Glomerular visceral epithelial cell (primary cell): ENCODE results near the gene KAZN.

ENCODE experiments used
- DNase-seq: peaks from one replicate; pipeline ENCODE4 v3.0.0-alpha.2; 2016; ENCODE audit errors: extremely low spot score

Gene KAZN

GRCh38 chr1:14742181-14742980 is 143.9 kb downstream of the KAZN start:
- DNase-seq, result peak; percentile 70

GRCh38 chr1:14743368-14743767 is 144.9 kb downstream of the KAZN start:
- no peak for DNase-seq

- DNase-seq, result no peak
Observed at GRCh38 chr1:14745001-14745720, 146.7 kb downstream of the KAZN start.

- DNase-seq, result no peak
Observed at GRCh38 chr1:14745789-14746188, 147.3 kb downstream of the KAZN start.

DNA sequence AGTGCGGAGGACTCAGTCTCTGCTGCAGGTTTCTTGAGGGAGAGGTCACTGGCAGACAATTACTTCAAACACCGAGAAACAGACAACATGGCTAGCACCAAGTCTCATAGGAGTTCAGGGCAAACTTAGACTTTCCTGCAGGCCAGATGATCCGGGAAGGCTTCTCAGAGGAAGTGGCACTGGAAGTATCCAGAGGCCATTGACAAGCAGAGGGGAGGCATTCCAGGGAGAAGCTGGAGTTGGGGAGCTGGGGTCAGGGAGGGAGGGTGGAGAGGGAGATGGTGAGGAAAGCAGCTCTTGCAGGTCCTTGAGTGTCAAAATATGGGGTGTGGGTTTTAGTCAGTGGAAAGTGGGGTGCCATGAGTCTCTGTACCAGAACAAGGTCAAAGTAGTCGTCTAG is 147.9 kb downstream of the KAZN start:
- DNase-seq, result no peak

DNA sequence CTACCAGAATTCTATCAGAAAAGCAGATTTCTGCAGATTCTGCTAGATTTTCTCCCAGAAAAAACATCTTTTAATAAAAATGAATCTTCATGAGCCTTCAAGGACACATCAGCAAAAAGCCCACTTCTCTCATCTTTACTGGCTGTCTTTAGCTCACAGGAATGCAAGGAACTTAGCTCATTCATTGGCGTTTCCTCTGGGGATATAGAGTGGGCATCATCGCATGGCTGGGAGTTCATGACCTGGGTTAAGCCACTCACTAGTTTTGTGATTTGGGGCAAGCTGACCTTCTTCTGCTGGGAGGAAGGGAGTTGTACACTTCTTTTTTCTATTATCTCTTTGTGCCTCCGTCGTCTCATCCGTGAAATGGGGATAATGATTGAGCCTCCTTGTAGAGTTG is 149.7 kb downstream of the KAZN start:
- no peak for DNase-seq

DNA sequence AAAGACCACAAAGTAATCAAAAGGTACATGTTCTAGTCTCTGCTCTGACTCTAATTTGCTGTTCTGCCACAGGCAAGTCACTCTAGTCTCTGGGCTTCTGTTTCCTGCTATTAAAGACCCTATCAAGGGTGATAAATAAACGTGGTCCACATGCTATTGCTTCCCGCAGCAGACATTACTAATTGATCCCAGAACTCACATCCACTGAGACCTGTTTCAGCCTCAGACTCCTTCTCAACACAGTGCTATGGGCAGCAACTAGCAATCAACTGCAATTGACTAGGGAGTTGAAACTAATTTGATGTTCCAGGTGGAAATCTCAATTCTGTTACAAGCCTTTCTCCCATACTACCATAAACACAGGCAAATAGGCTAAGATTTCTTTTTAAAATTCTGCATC is 150.5 kb downstream of the KAZN start:
- DNase-seq, result no peak

DNA sequence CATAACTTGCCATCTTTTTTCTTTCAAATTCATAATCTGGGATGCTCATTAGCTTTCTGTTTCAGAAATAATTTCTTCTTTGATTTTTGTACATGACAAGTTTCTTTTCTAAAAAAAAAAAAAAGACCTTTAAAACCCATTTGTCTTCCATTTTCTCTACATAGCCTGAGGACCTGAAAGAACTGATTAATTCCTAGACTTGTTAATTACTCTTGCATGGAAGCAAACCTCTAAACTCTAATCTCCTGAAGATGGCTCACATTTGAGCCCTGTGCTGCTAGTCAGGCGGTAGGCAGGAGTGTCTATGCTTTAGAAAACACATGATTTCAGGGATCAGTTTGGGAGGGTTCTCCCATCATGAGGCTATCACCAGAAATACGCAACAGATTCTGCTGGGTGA is 152.0 kb downstream of the KAZN start:
- no peak for DNase-seq

- no peak for DNase-seq
Observed at GRCh38 chr1:14755518-14756252, 157.2 kb downstream of the KAZN start.

DNA sequence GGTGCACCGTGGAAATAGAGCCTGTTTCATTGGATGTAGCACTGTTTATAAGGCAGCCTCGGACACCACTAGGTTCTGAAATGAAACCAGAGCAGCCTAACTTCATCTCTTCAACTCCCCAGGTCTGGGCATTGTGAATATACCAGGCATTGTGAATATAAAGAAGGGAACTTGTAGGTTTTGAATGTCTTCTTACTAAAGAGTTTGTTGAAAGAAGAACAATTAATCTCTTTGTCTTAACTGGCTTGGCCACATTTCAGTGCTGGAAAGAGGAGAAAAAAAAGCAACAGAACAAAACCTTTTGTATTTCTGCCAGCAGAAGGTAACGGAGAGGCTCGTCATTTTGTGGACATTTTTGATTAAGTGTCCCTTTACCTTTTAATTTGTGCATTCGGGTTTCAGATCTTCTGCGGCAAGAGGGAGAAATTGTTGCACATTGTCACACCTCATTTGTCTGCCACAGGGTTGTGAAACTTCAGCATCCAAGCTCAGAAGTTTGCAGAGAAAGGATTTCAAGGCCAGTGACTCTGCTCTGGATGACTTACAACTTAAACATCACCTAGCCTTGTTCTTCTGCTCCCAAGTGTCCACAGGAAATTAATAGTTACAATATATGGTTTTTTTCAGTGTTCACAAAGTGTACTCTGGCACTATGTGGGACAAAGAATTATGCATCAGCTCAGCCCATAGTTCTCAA is 158.3 kb downstream of the KAZN start:
- no peak for DNase-seq

DNA sequence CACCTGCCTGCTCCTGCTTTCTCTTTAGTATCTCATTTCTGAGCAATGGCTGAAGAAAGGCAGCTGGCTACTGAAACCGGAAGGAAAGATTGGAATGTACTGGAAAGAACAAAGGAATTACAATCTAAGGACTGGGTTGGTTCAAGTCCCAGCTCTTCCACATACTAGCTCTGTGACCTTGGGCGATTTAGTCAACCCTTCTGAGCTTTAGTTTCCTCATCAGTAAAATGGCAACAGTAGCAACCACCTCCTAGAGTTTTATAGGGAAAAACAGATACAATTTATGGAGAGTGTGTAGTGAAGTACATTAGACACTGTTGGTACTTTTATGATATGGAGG is 158.8 kb downstream of the KAZN start:
- no peak for DNase-seq

DNA sequence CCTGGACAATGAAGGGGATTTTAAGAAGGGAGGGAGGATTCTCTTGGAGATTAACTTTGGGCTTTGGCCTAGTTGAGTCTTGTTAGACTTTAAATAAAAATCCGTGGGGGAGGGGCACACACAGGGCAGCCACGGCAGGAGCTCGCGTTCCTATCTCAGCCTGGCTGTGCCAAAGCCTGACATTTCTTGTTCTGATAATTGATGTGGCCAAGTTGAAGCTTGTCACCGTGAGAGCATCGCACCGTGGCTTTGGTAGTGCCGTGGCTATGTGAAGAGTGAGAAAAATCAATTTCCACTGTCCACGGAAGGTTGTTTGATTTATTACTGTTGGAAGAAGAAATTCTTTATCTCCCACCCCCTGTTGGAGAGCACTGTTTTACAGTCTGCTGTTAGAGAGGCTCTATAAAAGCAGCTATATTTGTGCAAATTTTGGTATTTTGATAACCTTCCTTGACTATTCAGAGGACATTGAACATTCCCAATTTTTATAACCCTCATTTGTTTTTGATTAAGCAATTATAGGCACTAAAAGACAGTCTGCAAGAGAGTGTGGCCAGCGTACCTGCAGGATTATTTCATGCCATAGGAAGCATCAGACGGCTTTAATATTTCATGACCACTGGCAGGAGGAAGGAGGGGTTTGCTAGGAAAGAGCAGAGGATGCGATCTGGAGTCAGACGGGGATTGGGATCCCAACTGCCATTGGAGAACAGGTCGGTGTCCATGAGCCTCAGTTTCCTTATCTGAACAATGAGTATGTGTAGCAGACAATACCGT is 160.7 kb downstream of the KAZN start:
- no peak for DNase-seq

- no peak for DNase-seq
Observed at GRCh38 chr1:14759843-14760242, 161.4 kb downstream of the KAZN start.

DNA sequence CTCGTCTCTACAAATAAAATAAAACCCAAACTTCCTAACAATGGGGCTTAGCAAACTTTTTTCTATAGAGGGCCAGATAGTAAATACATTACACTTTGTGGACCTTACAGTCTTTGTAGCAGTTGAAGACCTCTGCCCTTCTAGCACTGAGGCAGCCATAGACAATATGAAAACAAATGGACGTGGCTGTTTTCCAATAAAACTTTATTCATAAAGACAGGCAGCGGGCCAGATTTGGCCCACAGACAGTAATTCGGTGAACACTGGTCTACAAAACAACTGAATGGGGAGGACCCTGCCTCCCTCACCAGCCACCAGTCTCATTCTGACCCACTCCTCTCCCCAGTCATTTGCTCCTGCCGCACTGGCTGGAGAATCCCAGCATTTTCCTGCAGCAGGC is 162.3 kb downstream of the KAZN start:
- DNase-seq, result no peak

DNA sequence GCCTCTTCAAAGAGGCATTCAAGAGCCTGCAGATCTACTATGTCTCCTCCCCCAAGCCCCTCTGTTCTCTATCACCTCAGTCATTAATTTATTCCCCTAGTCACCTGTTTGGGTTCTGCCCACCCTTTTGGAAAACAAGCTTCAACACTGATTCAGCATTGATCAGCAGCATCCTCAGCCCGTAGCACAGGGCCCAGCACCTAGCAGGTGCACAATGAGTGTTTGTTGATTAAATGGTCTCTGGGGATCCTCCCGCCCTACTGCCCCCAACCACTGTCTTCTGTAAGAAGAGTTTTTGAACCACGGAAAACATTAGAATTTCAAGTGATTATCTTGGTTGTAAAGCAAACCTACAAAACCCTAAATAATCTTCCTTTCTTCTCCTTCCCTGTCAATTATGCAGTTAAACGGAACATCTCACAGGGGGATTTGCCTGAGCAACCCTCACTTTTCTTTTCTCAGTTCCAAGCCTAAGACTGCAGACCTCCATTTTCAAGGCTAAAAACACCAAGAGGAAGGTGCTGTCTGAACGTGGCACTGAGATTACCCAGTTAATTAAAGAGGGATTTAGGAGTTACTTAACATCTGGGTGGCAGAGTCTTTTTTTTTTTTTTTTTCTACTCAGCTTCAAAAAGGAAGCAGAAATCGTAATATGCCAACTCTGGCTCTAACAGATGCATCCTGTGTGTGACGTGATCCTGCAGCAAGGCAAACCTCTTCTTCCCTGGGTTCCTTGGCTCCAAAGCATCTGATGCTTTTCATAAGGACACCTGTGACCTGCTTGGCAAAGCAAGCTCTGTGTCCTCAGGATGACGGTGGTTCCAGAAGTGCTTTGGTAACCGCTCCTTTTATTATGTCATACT is 163.0 kb downstream of the KAZN start:
- DNase-seq, result no peak

GRCh38 chr1:14763977-14764376 is 165.5 kb downstream of the KAZN start:
- DNase-seq, result no peak

DNA sequence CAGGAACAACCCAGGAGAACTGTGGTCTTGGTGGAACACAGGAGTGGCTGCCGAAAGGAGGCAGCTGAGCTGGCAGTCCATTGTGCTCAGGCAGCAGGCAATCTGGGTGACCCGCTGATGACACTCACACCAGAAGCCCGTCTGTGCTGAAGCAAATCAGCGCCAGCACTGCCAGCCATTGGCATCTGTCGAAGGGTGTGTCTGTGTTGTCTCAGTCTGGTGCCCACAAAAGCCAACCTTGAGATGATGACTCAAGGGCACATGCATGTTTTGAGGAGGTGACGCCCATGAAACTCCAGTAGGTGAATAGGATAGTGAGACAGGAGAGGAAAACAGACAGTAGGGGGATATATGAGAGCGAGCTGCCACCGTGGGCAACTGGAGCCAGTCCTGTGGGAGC is 167.3 kb downstream of the KAZN start:
- no peak for DNase-seq

GRCh38 chr1:14767075-14767474 is 168.6 kb downstream of the KAZN start:
- no peak for DNase-seq

DNA sequence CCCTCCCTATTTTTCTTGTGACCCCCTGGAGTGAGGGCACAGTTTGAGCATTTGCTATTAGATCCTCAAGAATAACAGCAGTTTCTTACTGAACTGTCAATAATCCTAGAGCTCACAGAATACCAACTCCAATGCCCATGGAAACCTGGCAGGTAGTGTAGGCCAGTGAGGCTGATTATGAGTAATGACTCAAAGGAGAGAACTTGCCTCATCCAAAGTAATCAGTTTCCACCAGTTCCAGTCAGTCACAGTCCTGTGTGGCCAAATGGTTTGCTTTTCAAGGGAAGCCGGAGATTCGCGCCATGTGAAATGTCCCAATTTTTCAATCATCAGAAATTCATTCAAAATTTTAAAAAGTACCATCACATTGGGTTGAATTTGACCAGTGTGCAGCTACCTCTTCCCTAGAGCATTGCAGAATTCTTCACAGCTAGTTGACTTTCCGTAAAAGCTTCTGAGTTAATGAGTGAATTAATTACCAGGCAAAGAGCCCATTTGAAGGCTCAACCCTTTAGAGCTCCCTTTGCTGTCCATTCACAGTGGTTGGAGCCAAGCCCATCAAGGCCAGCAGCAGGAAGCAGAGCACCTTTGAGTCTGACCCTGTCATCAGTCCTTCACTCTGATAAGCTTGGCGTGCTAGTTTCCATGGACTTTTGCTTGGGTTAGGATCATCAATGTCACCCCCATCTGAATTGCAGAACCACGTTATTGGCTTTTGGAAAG is 170.3 kb downstream of the KAZN start:
- DNase-seq, result no peak
